Measurements from ENCODE around the gene NUP58. TPM values are rescaled to one million over a fixed set of nuclear protein-coding genes. Genes with fewer than 3 reads are reported as not detected.

Gene NUP58
- polyA plus RNA-seq, 3 donors: 5.9 to 14.1 (median 12.2) TPM

DNA sequence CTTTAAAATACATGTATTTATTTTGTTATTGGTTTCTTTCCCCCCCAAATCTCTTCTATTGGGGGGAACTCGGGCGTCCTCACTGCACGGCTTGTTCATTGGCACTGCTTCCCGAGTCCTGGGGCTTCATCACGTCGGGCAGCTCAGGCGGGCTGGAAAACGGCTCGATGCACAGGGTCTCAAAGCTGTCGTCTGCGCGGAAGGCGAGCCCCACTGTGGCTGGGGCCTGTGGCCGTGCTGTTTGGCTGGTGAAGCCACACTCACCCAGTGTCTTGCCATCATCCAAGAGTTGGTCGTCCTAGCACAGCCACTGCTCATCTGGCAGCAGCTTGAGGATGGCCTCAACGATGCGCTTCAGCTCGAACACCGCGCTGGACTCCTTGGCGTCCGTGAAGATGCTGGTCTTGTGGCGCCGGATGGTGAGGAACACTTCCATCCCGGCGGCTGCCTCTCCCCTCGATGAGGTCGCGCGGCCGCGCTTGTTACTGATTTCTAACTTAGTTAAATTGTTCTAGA lies 64.4 kb downstream of the NUP58 start:
- 89 to 93% (median 91%) methylated on average over 32 of the region's 32 CpGs for WGBS, 3 donors
- no peak overlapping the region for H3K27ac ChIP-seq (ENCODE audit: low read depth, low read length)

DNA sequence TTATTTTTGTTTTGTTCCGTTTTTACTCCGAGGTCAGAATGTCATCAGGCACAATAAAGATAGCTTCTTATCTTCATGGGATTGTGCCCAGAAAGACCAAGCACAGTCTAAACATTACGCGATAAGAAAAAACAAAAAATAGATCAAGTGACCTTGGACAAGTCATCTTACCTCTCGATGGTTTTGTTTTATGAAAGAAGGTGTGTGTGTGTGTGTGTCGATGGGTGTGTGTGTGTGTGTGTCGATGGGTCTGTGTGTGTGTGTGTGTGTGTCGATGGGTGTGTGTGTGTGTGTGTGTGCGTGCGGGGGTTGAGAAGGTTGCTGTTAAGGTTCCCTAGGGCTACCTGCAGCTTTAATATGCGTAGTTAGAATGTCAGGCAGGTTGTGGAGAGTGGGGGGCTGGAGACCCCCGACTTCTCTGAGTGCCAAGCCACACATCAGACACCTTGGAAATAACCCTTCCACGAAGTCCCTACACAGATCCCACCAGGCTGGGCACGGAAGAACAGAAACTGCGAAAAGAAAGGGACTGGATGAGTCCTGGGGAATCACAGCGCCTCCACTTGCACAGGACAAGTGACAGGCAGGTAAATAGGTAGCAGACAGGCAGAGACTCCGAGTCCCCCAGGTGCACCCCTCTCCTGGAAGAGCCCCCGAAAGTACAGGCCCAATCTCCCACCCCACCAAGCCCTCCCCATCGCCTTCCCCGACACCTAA lies 69.9 kb downstream of the NUP58 start:
- 20 to 51% (median 45%) methylated on average over 19 to 20 of the region's 20 CpGs for WGBS, 3 donors

DNA sequence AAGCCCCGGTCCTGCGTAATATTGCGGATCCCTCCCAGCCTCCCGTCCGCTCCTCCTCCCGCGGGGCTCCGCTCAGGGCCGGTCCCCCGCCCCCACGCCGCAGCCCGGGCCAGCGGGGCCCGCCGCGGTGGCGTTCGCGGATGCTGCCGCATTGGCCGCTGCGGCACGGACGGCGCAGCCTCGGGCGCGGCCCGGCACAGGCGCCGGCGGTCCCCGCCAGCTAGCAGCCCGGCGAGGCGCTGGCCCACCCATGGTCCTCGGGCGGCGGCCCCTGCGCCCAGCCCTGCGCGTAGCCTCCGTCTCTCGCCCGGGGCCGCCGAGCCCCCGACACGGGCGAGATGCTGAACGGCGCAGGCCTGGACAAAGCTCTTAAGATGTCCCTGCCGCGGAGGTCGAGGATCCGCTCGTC lies 70.5 kb downstream of the NUP58 start, which contains the start of gene ATP8A2:
Gene ATP8A2, plus strand, starts transcription at position 100 of the 409 bp plus-strand sequence. Its CDS starts 239 bp downstream, at position 339.
- WGBS, 3 donors: 1% methylated on average over 12 to 58 of the region's 58 CpGs
- no peak within 1 kb of the TSS for H3K27ac ChIP-seq (ENCODE audit: low read depth, low read length)

More for the DNA sequence above, 69.9 kb downstream of the NUP58 start:
- H3K27ac ChIP-seq (ENCODE audit: low read depth, low read length): no peak overlapping the region

DNA sequence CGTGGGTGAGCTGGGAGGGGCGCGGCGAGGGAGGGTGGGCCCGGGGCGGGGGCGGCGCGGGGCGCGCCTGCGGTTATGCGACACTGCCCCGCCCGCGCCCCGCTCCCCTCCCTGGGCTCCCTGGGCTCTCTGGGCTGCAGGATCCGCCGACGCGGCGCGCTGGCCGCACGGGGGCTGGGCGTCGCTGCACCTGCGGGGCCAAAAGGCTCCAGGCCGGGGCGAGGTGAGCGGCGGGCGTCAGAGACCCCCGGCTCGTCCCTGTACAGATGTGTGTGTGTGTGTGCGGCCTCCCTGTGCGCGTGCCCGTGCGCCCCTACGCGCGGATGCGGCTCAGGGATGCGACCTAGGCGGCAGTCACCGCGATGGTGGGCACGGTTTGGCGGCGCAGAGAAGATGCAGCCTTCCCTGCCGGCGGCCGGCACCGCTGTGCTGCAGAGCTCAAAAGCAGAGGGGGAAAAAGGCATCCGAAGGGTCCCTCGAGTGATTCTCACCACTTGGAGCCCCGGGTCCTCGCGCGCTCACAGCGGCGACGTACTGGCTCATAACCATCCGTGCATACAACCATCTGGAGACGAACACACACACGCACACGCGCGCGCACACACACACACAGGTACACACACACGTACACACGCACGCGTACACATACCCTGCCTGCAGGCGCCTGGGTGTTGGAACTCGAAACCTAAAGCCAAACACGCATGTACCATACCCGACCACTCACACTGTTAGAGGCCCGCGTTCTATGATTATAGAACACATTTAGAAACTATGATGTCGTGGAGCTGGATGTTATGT lies 71.1 kb downstream of the NUP58 start:
- WGBS, 3 donors: 11 to 13% (median 12%) methylated on average over 71 to 82 of the region's 82 CpGs
- no peak overlapping the region for H3K27ac ChIP-seq (ENCODE audit: low read depth, low read length)

DNA sequence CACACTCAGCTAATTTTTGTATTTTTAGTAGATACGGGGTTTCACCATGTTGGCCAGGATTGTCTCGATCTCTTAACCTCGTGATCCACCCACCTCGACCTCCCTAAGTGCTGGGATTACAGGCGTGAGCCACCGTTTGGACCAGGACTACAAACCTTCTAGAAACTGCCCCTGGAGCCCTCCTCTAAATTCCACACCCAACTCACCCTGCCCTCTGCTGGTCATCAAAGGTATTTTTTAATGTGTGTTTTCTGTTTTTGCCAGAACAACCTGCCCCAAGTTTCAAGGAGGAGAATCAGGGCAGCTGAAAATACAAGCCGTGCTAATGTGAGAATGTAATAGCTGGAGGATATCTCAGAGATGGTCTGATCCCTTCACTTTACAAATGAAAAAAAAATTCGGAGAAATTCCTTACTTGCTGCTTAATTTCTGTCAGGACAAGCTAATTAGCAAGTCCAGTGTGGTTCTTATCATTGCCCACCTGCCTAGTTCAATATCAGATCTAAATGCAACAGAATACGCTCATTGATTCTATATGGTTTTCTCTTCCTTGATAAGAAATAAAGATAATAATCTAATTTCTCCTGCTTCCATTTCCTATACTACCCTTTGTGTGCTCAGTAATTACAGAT lies 74.4 kb downstream of the NUP58 start:
- WGBS, 3 donors: 27 to 37% (median 34%) methylated on average over 9 of the region's 9 CpGs
- H3K27ac ChIP-seq (ENCODE audit: low read depth, low read length): no peak overlapping the region

DNA sequence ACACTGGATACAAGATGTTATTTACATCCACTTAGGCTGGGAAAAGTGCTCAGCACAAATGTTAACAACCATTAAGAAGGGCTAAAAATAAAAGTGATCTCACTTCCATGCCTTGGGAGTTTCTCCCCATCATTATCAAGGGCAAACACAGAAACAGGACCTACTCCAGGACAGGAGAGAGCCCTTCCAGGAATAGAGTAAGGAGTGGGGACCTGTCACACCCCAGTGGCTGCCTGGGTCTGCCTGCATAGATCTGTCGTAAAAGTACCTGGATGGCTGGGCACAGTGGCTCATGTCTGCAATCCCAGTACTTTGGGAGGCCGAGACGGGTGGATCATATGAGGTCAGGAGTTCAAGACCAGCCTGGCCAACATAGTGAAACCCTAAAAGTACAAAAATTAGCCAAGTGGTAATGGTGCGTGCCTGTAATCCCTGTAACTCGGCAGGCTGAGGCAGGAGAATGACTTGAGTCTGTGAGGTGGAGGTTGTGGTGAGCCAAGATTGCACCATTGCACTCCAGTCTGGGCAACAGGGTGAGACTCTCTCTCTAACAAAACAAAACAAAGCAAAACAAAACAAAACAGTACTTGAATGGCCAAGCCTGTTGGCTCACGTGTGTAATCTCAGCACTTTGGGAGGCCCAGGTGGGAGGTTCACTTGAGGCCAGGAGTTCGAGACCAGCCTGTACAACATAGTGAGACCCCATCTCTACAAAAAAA lies 76.0 kb downstream of the NUP58 start:
- H3K27ac ChIP-seq (ENCODE audit: low read depth, low read length): no peak overlapping the region
- WGBS, 3 donors: 80 to 85% (median 84%) methylated on average over 7 of the region's 7 CpGs

DNA sequence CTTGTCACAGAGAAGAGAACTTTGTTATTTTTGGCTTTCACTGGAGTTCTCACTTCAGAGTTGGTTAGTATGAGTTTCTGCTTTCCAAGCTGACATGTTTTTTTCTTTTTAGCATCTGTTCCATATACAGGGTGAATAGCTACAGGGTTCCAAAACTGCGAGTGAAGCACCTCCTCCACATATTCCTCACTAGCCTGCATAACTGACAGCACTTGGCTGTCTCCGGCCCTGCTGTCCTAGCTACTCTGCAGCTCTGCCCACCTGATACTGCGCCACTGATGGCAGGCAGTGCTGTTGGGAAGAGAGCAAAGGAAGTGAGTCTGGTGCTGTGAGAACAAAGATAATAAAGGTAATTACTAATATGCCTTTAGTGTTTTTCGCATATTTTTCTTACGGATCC lies 77.1 kb downstream of the NUP58 start:
- H3K27ac ChIP-seq (ENCODE audit: low read depth, low read length): no peak overlapping the region
- 53 to 71% (median 69%) methylated on average over 5 of the region's 5 CpGs for WGBS, 3 donors

DNA sequence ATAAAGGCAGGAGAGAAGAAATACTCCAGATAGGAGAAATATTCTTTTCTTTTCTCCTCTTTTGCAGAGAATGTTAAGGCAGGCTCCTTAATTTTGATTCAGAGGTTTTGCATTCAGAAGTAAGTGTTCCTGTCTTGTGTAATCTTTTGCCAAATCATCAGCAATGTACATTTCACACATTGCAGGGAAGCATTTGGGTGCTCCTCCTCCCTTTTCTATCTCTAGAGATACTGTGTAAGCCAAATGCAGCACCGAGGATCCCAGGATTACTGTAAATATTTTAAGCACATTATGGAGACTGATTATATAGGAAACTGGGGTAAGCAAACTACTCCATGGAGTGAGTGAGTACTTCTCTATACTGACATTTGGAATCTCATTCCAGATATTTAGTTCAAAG lies 77.6 kb downstream of the NUP58 start:
- H3K27ac ChIP-seq (ENCODE audit: low read depth, low read length): no peak overlapping the region
- WGBS, 3 donors: 28 to 43% (median 34%) methylated on average over 1 of the region's 1 CpG

DNA sequence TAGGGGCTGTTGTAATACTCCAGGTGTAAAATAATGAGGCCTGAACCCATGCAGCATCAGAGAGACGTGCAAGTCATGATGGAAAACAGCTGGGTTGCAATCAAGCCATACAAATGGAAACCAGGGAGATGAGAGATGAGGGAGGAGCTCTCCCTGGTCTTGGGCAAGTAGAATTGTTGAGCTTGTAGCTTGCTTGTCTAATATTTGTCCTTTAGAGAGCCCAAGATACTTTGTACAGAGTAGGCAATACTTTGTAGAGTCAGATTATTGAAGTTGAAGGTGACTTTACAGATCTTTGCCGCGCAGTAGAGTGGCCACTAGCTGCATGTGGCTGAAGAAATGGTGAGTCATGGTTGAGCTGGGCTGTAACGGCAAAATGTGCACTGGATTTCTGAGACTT lies 78.7 kb downstream of the NUP58 start:
- H3K27ac ChIP-seq (ENCODE audit: low read depth, low read length): no peak overlapping the region
- WGBS, 3 donors: 71 to 85% (median 83%) methylated on average over 4 of the region's 4 CpGs

DNA sequence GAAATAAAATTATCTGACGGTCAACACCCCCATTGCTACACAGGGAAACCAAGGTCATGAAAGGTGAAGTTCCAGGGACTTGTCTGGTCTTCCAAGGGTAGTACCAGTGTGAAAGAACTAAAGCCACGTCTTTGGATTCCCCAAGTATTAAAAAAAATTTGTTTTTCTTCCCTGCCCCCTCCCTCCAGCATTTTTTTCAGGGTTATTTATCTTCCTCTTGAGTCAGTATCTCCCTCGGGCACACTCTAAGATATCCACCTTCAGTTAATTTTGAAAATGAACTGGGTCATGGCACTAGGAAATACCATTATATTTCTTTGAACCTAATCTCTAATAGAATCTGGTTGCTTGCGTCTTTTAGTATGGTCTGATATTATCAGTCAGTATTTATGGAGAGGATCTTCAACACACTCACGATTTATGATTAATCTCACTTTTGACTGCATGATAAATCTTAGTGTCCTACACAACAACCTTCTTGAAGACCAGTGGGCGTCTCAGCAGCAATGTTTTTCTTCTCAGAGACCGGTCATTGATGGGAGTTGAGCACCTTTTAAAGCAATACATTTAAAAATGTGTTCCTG lies 79.4 kb downstream of the NUP58 start:
- H3K27ac ChIP-seq (ENCODE audit: low read depth, low read length): no peak overlapping the region
- 63 to 74% (median 68%) methylated on average over 7 of the region's 7 CpGs for WGBS, 3 donors

DNA sequence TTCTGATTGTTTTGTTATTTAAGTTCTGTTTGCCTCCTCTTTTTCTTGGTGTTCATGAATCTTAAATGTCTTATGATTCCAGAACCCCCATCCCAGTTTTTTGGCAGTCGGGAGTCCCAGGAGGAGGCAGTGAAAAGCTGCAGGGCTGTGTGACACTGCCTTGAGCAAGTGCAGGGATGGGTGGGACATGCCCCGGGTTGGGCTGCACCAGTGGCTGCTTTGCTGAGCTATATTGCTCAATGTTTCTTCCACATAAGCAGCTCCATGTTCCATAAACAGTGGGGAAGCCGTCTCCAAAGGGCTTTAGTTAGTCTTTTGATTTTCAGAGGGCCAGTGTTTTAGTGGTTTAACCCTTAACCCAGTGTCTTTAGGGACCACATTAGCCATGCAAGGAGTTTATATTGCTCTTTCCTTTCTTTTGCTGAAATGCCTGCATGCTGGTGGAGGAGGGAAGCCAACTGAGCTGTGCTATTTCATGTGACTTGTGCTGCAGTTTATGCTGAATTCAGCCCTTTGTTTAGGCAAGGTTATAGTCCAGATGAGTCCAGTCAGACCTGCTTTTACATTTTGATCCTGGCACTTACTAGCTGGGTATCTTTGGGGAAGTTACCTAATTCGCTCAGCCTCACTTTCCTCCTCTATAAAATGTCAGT lies 83.5 kb downstream of the NUP58 start:
- WGBS, 3 donors: 32 to 53% (median 43%) methylated on average over 4 of the region's 4 CpGs

DNA sequence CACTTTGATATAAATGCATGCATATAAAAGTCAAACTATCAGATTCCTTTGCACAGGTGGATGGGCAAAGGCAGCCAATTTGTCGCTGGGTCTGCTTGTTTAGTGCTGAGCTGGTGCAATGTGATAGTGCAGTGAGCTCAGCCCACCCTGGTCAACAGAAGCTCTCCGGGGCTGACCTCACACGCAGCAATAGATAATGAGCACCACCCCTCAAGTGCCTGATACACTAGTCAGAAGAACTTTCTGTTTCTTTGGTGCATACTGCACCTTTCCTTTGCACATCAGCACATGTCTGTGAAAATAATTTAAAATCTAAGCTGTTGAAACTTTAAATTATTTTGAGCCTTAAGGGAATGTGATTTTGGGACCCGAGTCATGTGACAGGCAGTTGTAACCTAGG lies 90.5 kb downstream of the NUP58 start:
- H3K27ac ChIP-seq (ENCODE audit: low read depth, low read length): no peak overlapping the region
- 37 to 72% (median 62%) methylated on average over 4 of the region's 4 CpGs for WGBS, 3 donors

More for the DNA sequence above, 83.5 kb downstream of the NUP58 start:
- no peak overlapping the region for H3K27ac ChIP-seq (ENCODE audit: low read depth, low read length)

Other genes starting within 250 kb of the NUP58 start
- gene PABPC3, start 205.5 kb upstream of the NUP58 start, polyA plus RNA-seq: under 1 TPM; 0.12 to 0.22 (median 0.22) TPM
- gene AMER2, start 129.3 kb upstream of the NUP58 start, polyA plus RNA-seq: under 1 TPM in 1 of 3 donors, not detected in 2; 0.01 TPM
- 1 to 10 TPM; 6.4 to 9.4 (median 7.6) TPM for gene MTMR6, start 14.1 kb upstream of the NUP58 start, polyA plus RNA-seq
- gene ATP8A2, start 70.3 kb downstream of the NUP58 start, polyA plus RNA-seq: under 1 TPM; 0.10 to 0.14 (median 0.11) TPM